ENCODE data around the gene ODAD3. TPM values are rescaled to one million over a fixed set of nuclear protein-coding genes. Genes with fewer than 3 reads are reported as not detected.

Gene ODAD3
- total RNA-seq, 1 experiment from 2014 or later = 1.9 TPM

DNA sequence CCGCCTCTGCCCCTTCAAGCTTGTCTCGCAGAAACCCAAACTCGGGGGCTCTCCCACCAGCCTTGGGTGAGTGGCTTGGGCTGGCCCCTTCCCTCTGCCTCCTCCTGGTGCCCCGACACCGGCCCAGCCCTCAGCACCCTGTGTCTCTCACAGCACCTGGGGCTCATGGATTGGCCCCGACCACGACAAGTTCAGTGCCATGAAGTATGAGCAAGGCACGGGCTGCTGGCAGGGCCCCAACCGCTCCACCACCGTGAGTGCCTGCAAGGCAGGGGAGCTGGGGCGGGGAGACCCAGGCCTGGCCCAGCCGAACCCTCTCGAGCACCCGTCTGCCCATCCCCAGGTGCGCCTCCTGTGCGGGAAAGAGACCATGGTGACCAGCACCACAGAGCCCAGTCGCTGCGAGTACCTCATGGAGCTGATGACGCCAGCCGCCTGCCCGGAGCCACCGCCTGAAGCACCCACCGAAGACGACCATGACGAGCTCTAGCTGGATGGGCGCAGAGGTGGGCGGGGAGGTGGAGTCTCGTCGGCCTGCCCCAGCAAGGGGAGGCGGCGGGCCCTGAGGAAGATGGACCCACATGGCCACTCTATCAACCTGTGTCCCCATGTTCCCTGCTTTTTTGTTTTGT lies 14.1 kb upstream of the ODAD3 start:
- POLR2A ChIA-PET = no interaction called here
- intact Hi-C loops (cut with micrococcal nuclease; ENCODE audit: unreplicated experiment) = no loop called here
- Histone ChIP-seq H3K27ac (ENCODE audit: low read length) (no peak overlapping the region), H3K9me3 (ENCODE audit: control insufficient read depth, insufficient read depth, low read depth, low read length) (no peaks in the 10 kb centered on the region), H3K27me3 (ENCODE audit: control insufficient read depth, insufficient read depth, low read length) (no peaks in the 10 kb centered on the region), H3K4me1 (ENCODE audit: control insufficient read depth, insufficient read depth, low read length) (no peaks in the 10 kb centered on the region), H3K36me3 (ENCODE audit: control insufficient read depth, insufficient read depth, low read length) (no peaks in the 10 kb centered on the region; the same call in 1 of the 2 replicates), H3K4me3 (ENCODE audit: low read depth in 2 of 2, low read length in 2 of 2) (no peak overlapping the region)
- no TSS peak for BruUV-seq (replicated peaks)
- DNase-seq (ENCODE audit: low read depth, low spot score) (no peak), ATAC-seq (no peak)
- TF ChIP-seq, protein P1, sequence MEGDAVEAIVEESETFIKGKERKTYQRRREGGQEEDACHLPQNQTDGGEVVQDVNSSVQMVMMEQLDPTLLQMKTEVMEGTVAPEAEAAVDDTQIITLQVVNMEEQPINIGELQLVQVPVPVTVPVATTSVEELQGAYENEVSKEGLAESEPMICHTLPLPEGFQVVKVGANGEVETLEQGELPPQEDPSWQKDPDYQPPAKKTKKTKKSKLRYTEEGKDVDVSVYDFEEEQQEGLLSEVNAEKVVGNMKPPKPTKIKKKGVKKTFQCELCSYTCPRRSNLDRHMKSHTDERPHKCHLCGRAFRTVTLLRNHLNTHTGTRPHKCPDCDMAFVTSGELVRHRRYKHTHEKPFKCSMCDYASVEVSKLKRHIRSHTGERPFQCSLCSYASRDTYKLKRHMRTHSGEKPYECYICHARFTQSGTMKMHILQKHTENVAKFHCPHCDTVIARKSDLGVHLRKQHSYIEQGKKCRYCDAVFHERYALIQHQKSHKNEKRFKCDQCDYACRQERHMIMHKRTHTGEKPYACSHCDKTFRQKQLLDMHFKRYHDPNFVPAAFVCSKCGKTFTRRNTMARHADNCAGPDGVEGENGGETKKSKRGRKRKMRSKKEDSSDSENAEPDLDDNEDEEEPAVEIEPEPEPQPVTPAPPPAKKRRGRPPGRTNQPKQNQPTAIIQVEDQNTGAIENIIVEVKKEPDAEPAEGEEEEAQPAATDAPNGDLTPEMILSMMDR (IDR thresholded peaks at IDR 0.05) = no peak
- TF ChIP-seq, protein P2, sequence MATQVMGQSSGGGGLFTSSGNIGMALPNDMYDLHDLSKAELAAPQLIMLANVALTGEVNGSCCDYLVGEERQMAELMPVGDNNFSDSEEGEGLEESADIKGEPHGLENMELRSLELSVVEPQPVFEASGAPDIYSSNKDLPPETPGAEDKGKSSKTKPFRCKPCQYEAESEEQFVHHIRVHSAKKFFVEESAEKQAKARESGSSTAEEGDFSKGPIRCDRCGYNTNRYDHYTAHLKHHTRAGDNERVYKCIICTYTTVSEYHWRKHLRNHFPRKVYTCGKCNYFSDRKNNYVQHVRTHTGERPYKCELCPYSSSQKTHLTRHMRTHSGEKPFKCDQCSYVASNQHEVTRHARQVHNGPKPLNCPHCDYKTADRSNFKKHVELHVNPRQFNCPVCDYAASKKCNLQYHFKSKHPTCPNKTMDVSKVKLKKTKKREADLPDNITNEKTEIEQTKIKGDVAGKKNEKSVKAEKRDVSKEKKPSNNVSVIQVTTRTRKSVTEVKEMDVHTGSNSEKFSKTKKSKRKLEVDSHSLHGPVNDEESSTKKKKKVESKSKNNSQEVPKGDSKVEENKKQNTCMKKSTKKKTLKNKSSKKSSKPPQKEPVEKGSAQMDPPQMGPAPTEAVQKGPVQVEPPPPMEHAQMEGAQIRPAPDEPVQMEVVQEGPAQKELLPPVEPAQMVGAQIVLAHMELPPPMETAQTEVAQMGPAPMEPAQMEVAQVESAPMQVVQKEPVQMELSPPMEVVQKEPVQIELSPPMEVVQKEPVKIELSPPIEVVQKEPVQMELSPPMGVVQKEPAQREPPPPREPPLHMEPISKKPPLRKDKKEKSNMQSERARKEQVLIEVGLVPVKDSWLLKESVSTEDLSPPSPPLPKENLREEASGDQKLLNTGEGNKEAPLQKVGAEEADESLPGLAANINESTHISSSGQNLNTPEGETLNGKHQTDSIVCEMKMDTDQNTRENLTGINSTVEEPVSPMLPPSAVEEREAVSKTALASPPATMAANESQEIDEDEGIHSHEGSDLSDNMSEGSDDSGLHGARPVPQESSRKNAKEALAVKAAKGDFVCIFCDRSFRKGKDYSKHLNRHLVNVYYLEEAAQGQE (IDR thresholded peaks at IDR 0.05; ENCODE audit: insufficient read depth in 1 of 2, low read depth in 2 of 2, low read length in 1 of 2) = no peak
- TF ChIP-seq POLR2AphosphoS5 (IDR thresholded peaks at IDR 0.05; ENCODE audit: low read depth, low read length) = no peak
- no peak for TF ChIP-seq SIN3A (IDR thresholded peaks at IDR 0.05; ENCODE audit: borderline replicate concordance, insufficient read depth, low read depth, low read length)
- no peak for TF ChIP-seq TCF7L2 (IDR thresholded peaks at IDR 0.05; ENCODE audit: low read depth, low read length)
- in situ Hi-C loops (cut with HindIII; ENCODE audit: low pct_unique_long_range_greater_than_20kb, low sequenced_read_pairs) = no loop called here
- CTCF ChIA-PET = interaction anchor here (0.6 kb wide), 1 partner anchor 105 kb away, joined by 9 read pairs; no protein-coding TSS in a partner anchor

DNA sequence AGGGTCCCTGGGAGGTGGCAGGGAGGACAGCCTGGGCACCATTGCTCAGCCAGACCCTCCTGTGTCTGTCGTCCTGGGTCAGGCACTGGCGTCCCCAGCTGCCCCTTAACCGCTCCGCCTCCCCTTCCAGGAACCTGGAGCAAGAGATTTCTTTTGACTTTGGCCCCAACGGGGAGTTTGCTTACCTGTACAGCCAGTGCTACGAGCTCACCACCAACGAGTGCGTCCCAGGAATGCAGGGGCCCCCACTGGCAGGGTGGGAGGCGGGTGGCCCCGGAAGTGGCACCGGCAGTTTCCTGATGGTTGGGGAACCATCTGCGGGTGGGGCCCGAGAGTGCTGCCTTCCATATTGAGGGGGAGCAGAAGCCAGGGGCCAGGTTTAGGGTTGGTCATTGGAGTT lies 13.5 kb upstream of the ODAD3 start:
- in situ Hi-C loops (cut with HindIII; ENCODE audit: low pct_unique_long_range_greater_than_20kb, low sequenced_read_pairs) = no loop called here
- ATAC-seq = no peak
- ChIA-PET POLR2A (no interaction called here), CTCF (interaction anchor here (0.6 kb wide), 1 partner anchor 11 kb away, joined by 4 read pairs; no protein-coding TSS in a partner anchor)
- H3K27ac ChIP-seq (ENCODE audit: low read length) = no peak overlapping the region
- no peak overlapping the region for H3K4me3 ChIP-seq (ENCODE audit: low read depth in 2 of 2, low read length in 2 of 2)
- TF ChIP-seq POLR2AphosphoS5 (IDR thresholded peaks at IDR 0.05; ENCODE audit: low read depth, low read length) (no peak), SIN3A (IDR thresholded peaks at IDR 0.05; ENCODE audit: borderline replicate concordance, insufficient read depth, low read depth, low read length) (no peak), TCF7L2 (IDR thresholded peaks at IDR 0.05; ENCODE audit: low read depth, low read length) (no peak)
- TF ChIP-seq, protein P2 (IDR thresholded peaks at IDR 0.05; ENCODE audit: insufficient read depth in 1 of 2, low read depth in 2 of 2, low read length in 1 of 2) = no peak
- TF ChIP-seq, protein P1 (IDR thresholded peaks at IDR 0.05) = no peak
- H3K4me1 ChIP-seq (ENCODE audit: control insufficient read depth, insufficient read depth, low read length) = no peaks in the 10 kb centered on the region
- DNase-seq (ENCODE audit: low read depth, low spot score) = no peak
- H3K9me3 ChIP-seq (ENCODE audit: control insufficient read depth, insufficient read depth, low read depth, low read length) = no peaks in the 10 kb centered on the region
- no peaks in the 10 kb centered on the region for H3K27me3 ChIP-seq (ENCODE audit: control insufficient read depth, insufficient read depth, low read length)
- intact Hi-C loops (cut with micrococcal nuclease; ENCODE audit: unreplicated experiment) = no loop called here
- no TSS peak for BruUV-seq (replicated peaks)
- H3K36me3 ChIP-seq (ENCODE audit: control insufficient read depth, insufficient read depth, low read length) = no peaks in the 10 kb centered on the region; the same call in 1 of the 2 replicates
